ENCODE results near the gene BANP. TPM values are rescaled to one million over a fixed set of nuclear protein-coding genes. Genes with fewer than 3 reads are reported as not detected.

BANP gene
- total and polyA plus RNA-seq, 2 of the 8 experiments (the other 6 are each of a cell fraction or from before 2014, with no cell fraction given) = 25.8 to 39.8 TPM

DNA sequence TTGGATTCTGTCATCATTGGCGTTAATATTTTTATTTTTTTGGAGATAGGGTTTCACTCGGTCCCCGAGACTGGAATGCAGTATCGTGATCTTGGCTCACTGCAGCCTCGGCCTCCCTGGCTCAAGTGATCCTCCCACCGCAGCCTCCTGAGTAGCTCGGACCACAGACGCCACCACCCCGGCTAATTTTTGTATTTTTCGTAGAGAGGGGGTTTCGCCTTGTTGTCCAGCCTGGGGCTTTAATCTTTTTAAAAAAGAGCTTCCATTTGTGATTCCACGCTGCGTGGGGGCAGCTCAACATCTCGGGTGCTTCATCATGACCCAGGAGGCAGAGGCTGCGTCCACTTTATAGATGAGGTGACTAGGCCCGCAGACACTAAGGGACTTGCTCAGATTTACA lies 1.5 kb downstream of the BANP start (continued):
- TF ChIP-seq, protein P1, sequence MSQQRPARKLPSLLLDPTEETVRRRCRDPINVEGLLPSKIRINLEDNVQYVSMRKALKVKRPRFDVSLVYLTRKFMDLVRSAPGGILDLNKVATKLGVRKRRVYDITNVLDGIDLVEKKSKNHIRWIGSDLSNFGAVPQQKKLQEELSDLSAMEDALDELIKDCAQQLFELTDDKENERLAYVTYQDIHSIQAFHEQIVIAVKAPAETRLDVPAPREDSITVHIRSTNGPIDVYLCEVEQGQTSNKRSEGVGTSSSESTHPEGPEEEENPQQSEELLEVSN (IDR thresholded peaks at IDR 0.05) = no peak
- TF ChIP-seq KDM5A (IDR thresholded peaks at IDR 0.05; ENCODE audit: low read length) (no peak), EGR1 (IDR thresholded peaks at IDR 0.05; ENCODE audit: borderline replicate concordance, low read depth, low read length) (no peak), ZNF274 (IDR thresholded peaks at IDR 0.05; ENCODE audit: borderline replicate concordance, extremely low read depth, low read length) (no peak)
